Stimulated activated CD8-positive, alpha-beta memory T cell treated with anti-CD3 and anti-CD28 coated beads, Interleukin-2, amount 100 ng/mL, for 1 hour (primary cell): ENCODE results near the gene CBLC.

Source experiments
- DNase-seq, 2 donors: peaks; one replicate each; pipeline ENCODE4 v3.0.0-alpha.2; 2020; ENCODE audit warnings: low read depth in 2 of 2

CBLC gene

GRCh38 chr19:44799627-44800346 lies 22.1 kb downstream of the CBLC start:
- no peak for DNase-seq

GRCh38 chr19:44800461-44800860 lies 22.8 kb downstream of the CBLC start:
- peak; percentile 64 to 66 for DNase-seq

- DNase-seq: no peak
Observed at GRCh38 chr19:44803442-44804428, 26.0 kb downstream of the CBLC start.

- DNase-seq: no peak
Observed at GRCh38 chr19:44806291-44806690, 28.6 kb downstream of the CBLC start.

- no peak for DNase-seq
Observed at GRCh38 chr19:44807162-44807561, 29.5 kb downstream of the CBLC start.

GRCh38 chr19:44807652-44808462 lies 30.2 kb downstream of the CBLC start:
- no peak for DNase-seq

GRCh38 chr19:44808463-44809371 lies 31.0 kb downstream of the CBLC start, which contains the start of gene BCAM:
Gene BCAM, plus strand, starts transcription at chr19:44809103. Its CDS starts 22 bp downstream, at chr19:44809125.
- no peak for DNase-seq

GRCh38 chr19:44809577-44810233 lies 32.0 kb downstream of the CBLC start:
- no peak for DNase-seq

- DNase-seq: no peak
Observed at GRCh38 chr19:44810234-44811121, 32.8 kb downstream of the CBLC start.

- DNase-seq: no peak
Observed at GRCh38 chr19:44811122-44811419, 33.4 kb downstream of the CBLC start.

GRCh38 chr19:44812142-44812718 lies 34.5 kb downstream of the CBLC start:
- no peak for DNase-seq

- no peak for DNase-seq
Observed at GRCh38 chr19:44813070-44813840, 35.6 kb downstream of the CBLC start.

- DNase-seq: no peak
Observed at GRCh38 chr19:44813841-44814470, 36.3 kb downstream of the CBLC start.

GRCh38 chr19:44814517-44814916 lies 36.8 kb downstream of the CBLC start:
- DNase-seq: no peak

GRCh38 chr19:44816301-44816700 lies 38.6 kb downstream of the CBLC start:
- no peak for DNase-seq

- DNase-seq: no peak
Observed at GRCh38 chr19:44817725-44818465, 40.2 kb downstream of the CBLC start.

- no peak for DNase-seq
Observed at GRCh38 chr19:44818466-44819031, 40.9 kb downstream of the CBLC start.
